HL-60 (cell line): Measurements from ENCODE around the gene NFIB.

Experiments used
- DNase-seq, 2 experiments: peaks; one replicate each; pipeline ENCODE4 v3.0.0-alpha.2; 2010 to 2020; ENCODE audit warnings: low read depth in 1 of 2, low spot score in 1 of 2
- H3K27ac ChIP-seq: fragments of 250-450 bp; sonication (Bioruptor Pico); replicated peaks from 2 replicates; pipeline ENCODE4 v1.5.1; 2020; ENCODE audit warnings: mild to moderate bottlenecking, moderate library complexity
- H3K27me3 ChIP-seq: fragments of 250-450 bp; sonication (Bioruptor Pico); 2 replicates; pipeline ENCODE4 v1.5.1; 2021; ENCODE audit warnings: mild to moderate bottlenecking, moderate library complexity; ENCODE audit not compliant: insufficient read depth, poor library complexity, severe bottlenecking
- H3K4me3 ChIP-seq: replicated peaks from 2 replicates; pipeline ENCODE4 v1.5.1; 2011; ENCODE audit warnings: mild to moderate bottlenecking, control low read depth, low read length; ENCODE audit not compliant: insufficient read depth
- CTCF ChIP-seq: IDR thresholded peaks from one replicate; pipeline ENCODE4 v1.5.1; 2011; ENCODE audit warnings: low read length, control low read depth, inconsistent platforms; ENCODE audit not compliant: insufficient read depth
- GABPA ChIP-seq: IDR thresholded peaks from 2 replicates; pipeline ENCODE4 v1.6.1; 2012; ENCODE audit warnings: low read depth
- POLR2AphosphoS5 ChIP-seq: IDR thresholded peaks from 2 replicates; pipeline ENCODE4 v1.6.1; 2012; ENCODE audit warnings: low read depth
- REST ChIP-seq: IDR thresholded peaks from 2 replicates; pipeline ENCODE4 v1.6.1; 2012; ENCODE audit warnings: low read depth; ENCODE audit not compliant: insufficient replicate concordance
- SPI1 ChIP-seq: IDR thresholded peaks from 2 replicates; pipeline ENCODE4 v1.6.1; 2012; ENCODE audit warnings: low read depth, mild to moderate bottlenecking, borderline replicate concordance

The NFIB gene

GRCh38 chr9:14173713-14174112 is 140.2 kb downstream of the NFIB start:
- DNase-seq = no peak
- Histone ChIP-seq H3K4me3 (no peak overlapping the region), H3K27ac (no peak overlapping the region), H3K27me3 (no peaks in the 10 kb centered on the region)
- TF ChIP-seq REST = no peak
- no peak for TF ChIP-seq CTCF
- TF ChIP-seq SPI1 = no peak
- no peak for TF ChIP-seq POLR2AphosphoS5
- no peak for TF ChIP-seq GABPA

GRCh38 chr9:14170973-14171596 is 142.9 kb downstream of the NFIB start:
- TF ChIP-seq REST (no peak), SPI1 (no peak), POLR2AphosphoS5 (no peak), CTCF (no peak), GABPA (no peak)
- H3K27me3 ChIP-seq = no peaks in the 10 kb centered on the region
- no peak for DNase-seq
- H3K27ac ChIP-seq = no peak overlapping the region
- H3K4me3 ChIP-seq = no peak overlapping the region

GRCh38 chr9:14170392-14170931 is 143.5 kb downstream of the NFIB start:
- Histone ChIP-seq H3K27ac (no peak overlapping the region), H3K27me3 (no peaks in the 10 kb centered on the region), H3K4me3 (no peak overlapping the region)
- TF ChIP-seq REST = no peak
- DNase-seq = no peak
